Fibroblast of peridontal ligament (primary cell): ENCODE results near the gene PLEKHA6.

Source experiments
- DNase-seq: peaks from one replicate; pipeline ENCODE4 v3.0.0-alpha.2; 2010; ENCODE audit errors: extremely low read depth

Gene PLEKHA6

DNA sequence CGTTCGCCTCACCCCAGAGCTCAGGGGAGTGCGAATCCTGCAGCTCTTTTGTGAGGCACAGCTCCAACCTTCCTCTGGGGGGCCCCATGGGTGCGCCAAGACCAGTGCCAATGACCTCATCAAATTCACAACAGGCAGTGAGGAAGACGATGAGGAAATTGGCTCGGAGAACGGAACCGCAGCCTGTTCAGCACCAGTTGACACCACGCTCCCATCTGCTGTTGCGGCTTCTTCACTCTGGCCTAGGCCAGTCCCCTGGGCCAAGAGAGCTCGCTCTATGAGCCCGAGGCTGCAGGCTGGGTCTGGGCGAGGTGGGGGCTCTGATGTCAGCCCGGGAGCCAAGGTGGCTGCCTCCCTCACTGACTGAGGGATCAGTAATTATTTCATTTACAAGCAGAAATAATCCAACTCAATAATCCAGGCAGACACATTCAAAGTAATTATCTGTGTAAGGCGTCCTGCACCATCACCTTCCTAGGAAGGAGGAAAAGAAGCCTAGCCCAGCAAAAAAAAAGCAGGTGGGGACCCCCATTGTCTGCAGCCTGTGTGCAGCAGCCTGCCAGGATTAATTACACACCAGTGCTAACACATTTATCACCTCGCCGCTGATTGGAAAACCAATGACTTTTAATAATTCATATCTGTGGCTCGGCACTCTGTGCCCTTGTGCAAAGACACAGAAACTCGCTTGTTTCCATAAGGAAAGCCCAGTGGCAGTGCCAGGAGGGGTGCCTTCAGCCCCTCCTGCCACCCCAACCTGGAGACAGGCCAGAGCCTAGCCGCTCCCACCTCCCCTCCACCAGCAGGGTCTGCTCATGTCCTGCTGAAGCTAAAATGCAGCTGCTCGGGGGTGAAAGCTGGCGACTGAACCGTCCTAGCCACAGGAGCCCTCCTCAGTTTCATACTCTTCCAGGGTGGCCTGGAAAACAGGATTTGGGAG, 1.9 kb downstream of the PLEKHA6 start:
- no peak for DNase-seq

DNA sequence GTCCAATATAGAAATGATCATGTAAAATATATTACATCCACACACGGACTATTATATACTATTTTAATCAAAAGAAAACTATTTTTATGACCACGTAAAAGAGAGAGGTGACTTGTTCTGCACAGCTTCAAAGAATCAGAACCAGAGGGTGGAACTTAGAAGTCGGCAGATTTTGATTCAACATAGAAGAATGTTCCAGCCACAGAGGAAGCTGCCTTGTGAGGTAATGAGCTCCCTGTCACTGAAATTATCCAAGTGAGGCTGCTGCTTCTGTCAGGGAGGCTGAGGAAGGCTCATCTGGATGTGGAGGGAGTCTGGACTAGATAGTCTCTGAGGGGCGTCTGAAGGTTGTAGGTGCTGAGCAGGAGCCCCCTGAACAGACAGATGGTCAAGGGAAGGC, 2.7 kb downstream of the PLEKHA6 start:
- DNase-seq, result no peak

DNA sequence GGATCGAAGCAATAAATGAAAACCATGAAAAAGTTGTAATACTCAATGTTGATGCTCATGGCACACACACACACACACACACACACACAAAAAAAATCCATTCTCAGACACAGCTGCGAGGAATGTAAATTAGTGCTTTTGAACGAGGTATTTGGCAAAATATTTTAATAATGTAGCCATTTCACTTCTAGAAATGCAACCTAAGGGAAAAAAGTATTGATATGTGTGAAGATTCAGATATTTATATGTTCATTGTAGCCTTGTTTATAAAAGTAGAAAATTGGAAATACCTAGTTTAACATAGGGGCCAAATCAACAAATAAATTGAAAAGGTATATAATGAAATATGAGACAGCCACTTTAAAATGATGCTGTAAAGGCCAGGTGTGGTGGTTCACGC, 3.8 kb downstream of the PLEKHA6 start:
- no peak for DNase-seq

DNA sequence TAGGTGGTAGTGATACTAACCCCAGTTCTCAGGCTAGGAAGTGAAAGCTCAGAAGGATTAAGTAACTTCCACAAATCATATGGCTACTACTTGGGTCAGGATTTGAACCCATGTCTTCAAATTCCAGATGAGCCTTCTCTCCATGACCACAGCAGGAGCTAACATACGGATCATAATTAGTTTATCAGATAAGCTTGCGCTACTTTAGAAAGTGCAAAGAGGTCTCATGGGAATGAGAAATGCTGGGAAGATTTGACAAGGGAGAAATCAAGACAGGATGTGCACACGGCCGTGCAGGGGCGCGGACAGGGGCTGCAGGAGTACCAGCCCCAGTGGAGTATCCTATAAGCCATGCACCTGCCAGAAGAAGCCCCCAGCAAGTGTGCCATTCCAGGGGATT, 5.2 kb downstream of the PLEKHA6 start:
- DNase-seq, result no peak

DNA sequence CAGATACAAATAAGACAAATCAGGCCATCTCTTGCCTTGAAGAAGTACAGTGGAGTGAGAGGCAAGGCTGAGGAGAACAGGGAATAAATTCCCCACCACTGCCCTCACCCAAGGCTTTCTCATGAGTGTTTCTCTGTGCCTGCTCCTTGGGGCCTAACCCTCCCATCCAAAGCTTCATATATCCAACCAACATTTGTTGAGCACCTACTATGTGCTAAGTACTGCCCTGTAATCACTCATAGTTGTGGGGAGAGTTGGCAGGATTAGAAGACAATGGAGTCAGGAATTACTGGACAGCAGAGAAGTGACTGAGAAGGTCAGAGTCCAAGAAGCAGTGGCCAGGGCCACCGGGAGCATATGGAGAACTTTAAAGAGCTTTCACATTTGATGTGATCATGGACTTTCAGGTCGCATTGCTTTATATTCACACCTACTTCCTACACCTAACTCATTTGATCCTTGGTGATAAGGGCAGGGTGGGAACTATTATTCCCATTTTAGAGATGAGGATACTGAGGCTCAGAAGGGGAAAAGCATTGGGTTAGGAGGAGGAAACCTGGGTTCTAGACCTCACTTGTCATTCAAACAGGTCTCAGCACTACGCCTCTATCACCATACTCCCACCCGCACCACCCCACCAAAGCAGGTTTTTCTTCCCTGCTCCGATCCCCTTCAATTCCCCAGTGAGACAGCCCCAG, 6.4 kb downstream of the PLEKHA6 start:
- DNase-seq, result no peak

DNA sequence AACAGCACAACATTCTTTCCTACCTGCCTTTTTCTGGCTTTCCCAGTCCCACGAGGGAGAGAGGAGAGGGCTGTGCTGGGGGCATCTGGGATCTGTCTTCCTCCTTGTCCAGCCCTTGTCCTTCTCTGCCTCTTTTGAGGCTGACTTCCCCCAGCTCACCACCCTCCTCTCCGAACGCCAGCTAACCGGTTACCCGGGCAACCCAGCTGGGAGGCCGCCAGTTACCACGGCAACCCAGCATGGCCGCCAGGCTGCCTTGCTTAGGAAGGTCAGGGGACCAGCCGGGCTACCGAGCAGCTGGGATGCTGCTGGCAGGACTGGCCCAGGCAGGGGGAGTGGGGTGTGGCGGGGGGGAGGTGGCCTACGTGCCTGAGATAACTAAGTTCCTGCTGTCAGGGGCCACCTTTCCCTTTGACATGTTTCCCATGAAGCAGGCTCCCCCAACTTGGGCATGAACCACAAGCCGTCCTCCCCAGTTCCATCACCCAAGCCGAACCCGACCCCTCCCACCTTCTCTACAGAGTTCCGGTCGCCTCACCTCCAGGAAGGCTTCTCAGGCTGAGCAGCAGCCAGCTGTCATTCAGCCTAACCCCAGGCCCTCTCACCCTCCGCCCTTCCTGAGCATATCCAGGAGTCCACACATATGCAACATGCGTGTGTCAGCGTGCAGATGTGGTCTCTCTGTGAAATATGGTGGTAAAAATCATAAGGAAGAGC, 8.7 kb downstream of the PLEKHA6 start:
- DNase-seq, result peak; percentile 64

DNA sequence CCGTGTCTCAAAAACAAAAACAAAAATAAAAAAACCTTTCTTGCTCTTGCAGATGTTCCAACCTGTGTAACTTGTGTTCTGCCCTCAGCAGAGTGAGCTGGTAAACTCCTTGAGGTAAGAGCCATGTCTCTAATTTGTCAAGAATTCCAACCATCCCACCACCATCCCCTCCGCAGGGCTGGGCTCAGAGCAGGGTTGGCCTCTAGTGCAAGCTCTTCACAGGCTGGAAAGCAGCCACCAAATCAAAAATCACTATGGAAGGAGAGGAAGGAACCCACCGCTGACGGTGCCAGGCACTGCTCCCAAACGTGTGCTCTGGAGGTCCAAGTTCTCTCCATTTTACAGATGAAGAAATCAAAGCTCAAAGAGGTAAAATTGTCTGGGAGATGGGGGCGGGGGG, 9.4 kb downstream of the PLEKHA6 start:
- DNase-seq, result no peak

DNA sequence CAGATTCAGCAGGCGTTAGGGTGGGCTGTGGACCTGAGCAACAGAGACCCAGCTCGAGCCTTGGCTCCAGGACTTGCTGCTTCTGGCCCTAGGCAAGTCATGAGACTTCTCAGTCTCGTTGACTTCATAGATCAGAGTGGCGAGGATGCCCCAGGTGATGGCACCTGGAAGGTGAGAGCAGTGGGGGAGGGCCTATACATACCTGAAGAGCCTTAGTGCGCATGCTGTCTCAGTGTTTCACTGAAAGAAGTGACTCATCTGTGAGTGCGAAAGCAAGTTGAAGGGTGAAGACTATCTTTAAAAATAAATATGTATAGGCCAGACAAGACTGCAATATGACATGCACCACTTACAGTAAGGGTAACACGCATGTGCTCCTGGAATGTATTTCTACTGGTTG, 10.1 kb downstream of the PLEKHA6 start:
- no peak for DNase-seq

DNA sequence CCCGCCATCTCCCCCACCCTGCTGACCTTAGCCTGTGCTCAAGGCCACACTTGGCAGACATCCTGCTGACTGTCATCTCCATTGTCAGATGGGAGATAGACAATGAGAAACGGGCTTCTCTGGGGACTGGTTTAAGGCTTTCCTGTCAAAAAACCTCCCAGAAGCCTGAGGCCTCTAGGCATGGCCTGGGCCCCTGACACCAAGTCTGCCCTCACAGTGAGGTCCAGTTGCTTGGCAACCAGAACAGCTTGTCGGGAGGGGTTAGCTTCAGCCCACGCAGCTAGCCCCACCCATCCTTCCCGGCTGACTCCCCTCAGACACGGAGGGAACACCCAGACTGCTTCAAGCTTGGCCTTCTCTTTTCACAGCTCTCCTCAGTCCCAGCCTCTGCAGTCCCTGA, 11.0 kb downstream of the PLEKHA6 start:
- peak; percentile 24 for DNase-seq

DNA sequence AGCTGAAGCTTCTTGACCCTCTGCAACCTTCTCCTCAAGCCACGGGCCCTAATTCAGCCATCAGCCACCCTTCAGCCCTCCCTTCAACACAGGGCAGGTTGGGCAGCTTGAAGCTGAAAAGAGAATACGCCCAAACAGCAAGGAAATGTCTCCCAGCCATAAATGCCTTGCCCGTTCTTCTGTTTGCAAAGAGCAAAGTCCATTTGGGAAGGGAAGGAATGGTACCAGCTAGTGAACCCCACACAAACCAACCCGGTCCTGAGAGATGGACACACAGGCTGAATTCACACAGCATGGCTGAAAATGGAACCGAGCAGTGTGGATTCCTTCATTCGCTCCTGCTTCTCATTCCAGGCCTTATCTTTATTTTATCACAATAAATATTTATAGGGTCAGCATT, 11.5 kb downstream of the PLEKHA6 start:
- no peak for DNase-seq

DNA sequence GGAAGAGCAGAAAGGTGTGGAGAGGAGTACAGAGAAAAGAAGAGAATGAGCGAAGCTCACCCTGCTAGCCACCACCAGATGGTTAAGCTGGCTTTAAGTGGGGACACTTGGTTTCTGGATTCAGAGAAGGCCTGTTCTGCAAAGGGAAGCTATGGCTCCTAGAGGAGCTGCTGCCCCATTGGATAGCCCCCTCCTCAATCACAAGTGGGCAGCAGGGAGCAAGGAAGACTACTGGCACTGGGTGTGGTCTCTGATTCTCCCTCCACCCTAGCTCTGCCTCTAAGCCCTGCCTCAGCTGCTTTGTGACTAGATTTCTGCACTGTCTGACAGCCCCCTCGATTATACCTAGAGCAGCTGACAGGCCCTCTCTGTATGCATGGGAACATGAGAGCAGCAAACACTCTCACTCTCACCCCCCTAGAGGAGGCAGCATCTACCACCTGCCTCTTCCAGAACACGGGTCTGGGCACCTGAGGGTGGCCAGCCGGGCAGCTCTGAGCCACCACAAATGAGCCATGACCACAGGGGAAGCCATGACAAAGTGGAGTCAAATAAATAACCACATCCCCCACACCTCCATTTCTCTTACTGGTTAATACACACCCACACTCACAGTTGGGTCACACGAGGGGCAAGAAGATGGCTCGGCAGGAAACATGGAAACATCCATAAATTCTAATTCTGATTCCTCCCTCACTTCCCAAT, 13.6 kb downstream of the PLEKHA6 start:
- no peak for DNase-seq

DNA sequence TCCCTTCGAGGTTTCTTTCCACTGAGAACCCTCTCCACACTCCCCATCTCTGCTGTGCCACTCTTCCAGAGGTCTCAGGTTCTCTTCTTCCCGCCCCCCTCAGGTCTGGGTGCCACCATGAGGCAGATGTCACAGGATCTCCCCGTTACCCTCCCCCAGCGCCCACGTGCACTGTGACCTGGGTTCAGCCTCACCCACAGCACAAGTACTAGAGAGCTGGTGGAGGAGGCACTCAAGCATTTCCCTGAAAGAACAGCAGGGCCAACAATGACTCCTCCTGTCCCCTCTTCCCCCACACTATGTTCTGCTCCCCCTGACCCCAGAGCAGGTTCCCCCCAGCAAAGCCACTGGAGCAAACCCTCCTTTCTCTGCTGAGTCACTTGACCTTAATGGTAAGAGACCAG, 14.3 kb downstream of the PLEKHA6 start:
- DNase-seq, result no peak

DNA sequence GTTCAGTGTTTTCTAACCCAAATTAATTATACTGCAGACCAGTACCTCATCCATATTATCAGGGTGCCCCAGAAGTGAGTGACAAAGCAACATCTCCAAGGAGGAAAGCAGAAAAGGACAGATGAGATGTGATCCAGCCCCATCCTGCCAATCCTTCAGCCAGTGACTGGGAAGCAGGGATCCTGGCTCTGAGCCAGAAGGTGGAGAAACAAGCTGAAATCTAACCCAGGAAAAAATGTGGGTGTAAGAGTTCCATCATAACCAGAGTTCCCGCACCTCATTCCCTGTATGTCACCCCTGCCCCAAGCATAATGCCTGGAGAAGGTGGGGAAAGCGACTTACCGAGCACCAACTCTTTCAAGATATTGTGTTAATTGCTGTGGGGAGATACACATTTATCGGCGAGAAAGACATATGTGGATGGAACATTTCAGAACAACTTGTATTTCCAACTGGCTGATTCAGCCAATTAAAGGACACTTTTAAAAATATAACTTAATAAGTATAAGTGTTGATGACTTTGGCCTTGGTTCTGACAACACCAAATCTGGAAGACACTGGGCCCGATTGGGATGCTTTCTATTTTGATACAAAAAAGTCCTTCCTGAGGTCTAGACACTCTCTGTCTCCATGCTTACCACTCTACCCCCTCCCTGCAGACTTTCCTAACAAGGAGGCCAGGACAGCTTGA, 14.9 kb downstream of the PLEKHA6 start:
- DNase-seq, result no peak

DNA sequence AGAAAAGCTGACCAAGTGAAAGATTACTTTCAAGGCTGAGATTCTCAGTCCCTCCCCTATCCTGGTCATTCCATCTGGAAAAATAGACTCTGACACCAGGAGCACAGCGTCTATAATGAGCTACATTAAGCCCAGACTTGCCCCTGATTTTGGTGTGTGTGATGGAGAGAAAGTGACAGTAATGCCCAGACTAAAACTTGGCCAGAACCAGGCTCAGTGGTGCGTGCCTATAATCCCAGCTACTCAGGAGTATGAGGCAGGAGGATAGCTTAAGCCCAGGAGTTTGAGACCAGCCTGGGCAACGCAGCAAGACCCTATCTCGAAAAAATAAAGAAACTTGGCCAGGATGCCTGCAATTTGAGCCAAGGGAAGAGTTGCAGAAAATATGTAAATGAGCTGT, 15.9 kb downstream of the PLEKHA6 start:
- DNase-seq, result no peak

DNA sequence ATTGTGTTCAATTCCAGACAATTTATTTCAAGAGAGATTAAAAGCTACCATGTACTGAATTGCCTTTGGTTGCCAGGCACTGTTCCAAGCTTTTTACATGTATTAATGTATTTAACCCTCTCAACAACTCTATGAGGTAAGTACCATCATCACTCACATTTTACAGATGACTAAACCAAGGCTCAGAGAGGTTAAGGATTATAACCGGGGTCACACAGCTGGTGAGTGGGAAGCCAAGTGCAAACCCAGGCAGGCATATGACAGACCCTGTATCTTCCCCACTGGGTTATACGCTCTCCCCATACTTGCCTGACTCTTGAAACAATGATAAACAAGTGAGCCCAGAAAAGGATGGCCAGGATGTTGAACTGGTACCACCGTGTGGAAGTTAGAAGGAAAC, 16.5 kb downstream of the PLEKHA6 start:
- DNase-seq, result no peak

DNA sequence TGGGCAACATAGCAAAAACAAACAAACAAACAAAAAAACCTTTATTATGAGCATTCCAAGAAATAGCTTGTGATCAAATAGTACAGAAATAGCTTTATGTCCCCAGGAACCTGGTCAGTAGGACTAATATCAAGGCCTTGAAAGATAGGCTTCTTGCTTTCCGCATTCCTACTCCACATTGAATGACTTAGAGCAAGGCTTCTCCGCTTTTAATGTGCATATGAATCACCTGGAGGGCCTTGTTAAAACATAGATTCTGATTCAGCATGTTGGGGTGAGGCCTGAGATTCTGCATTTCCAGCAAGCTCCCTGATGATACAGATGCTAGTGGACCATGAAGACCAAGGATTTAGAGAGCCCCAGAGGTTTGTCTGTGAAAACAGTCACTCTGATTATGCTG, 17.4 kb downstream of the PLEKHA6 start:
- no peak for DNase-seq

DNA sequence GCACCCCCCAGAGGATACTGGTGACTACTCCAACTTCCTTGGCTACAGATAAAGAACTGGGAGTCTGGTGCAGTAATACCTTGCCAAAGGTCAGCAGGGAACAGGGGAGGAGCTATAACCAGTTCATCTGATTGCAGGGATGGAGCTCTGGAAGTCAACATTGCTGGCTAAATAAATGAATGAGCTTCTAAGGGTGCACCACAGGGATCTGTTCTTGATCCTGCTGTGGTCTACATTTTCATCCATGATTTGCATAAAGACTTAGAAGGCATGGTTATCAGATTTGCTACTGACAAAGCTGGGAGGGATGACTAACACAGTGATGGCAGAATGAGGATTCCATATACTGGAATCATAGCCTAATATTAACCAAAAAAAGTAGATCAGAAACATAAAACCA, 18.3 kb downstream of the PLEKHA6 start:
- peak; percentile 32 for DNase-seq

DNA sequence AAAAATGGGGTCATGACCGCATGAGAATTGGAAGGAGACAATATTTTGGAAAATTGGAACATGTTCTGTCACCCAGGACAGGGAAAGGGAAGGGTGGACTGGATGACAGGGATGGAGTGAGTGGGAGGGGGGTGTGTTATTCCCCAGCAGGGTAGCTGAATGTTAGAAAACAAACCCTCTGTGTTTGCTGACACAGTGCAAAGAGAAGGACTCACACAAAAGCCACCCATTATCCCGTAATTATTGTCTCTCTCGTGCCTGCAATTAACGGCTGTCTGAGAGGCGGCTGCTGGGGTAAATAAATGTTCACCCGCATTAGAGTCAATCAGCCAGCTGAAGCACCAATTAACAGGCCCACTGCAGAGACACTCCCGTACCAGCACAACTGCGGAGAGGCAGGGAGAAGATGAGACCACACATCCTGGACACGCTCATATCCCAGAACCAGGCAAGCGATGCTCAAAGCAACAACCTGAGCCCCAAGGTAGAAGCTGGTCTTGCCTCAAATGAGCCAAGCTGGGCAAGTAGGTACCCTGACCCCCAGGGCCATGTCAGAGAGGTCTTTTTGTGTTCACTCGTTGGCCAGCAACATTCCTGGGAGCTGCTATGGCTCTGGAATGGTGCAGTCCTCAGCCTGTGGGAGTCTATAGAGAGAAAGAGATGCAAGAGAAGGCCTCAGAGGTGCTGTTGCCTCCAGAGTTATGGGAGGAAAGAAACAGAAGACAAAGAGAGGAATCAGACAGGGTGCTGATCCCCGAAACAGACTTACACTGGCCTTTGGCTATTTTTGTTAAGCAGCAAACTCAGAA, 19.4 kb downstream of the PLEKHA6 start:
- no peak for DNase-seq

DNA sequence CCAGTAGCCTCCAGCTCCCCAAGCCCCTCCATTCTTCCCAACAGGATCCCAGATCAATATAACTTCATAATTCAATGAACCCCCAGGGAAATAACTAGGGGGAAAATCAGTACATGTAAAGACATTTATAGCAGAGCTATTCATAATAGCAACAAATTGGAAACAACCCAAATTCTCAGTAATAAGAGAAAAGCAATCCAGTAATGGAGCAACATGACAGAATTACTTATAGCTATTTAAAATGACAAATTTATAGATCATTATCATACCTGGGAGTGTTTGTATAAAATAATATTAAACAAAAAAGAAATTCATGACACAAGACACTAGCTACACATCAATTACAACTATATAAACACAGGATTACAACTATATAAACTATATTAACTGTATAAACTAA, 20.2 kb downstream of the PLEKHA6 start:
- no peak for DNase-seq

DNA sequence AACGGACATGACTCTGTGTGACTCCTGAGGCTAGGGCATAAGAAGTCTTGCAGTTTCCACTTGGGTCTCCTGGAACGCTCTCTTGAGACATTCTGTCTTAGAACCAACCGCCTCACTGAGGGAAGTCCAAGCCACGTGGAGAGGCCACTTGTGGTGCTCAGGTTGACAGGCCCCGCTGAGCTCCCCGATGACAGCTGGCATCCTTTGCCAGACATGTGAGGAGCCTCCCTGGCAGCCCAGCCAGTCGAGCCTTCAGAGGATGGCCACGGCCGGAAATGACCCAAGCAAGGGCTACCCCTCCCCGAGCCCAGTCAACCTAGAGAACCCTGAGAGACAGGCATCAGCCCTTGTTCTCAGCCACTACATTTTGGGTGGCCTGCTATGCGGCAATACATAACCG, 20.7 kb downstream of the PLEKHA6 start:
- no peak for DNase-seq

DNA sequence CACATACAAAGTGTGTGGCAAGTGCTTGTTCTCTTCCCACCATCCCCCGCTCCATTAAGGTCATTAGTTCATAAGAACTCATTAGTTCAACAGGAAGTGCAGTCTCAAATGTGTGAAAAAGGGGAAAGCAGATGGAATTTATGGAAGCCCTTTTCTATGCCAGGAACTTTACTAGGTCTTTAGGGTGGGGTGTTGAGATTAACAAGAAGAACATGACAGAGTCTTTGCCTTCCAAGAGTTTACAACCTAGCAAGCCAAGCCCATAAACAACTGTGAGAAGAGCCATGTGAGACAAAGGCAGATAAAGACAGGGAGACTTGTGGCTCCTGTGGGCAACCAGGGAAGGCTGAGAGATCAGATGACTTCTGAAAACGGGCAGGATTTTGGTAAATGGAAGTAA, 21.4 kb downstream of the PLEKHA6 start:
- DNase-seq, result no peak
